ENCODE results near the gene ANAPC2. TPM values are rescaled to one million over a fixed set of nuclear protein-coding genes. Genes with fewer than 3 reads are reported as not detected.

The ANAPC2 gene
- total RNA-seq, 1 experiment from 2014 or later, result 49.4 TPM

DNA sequence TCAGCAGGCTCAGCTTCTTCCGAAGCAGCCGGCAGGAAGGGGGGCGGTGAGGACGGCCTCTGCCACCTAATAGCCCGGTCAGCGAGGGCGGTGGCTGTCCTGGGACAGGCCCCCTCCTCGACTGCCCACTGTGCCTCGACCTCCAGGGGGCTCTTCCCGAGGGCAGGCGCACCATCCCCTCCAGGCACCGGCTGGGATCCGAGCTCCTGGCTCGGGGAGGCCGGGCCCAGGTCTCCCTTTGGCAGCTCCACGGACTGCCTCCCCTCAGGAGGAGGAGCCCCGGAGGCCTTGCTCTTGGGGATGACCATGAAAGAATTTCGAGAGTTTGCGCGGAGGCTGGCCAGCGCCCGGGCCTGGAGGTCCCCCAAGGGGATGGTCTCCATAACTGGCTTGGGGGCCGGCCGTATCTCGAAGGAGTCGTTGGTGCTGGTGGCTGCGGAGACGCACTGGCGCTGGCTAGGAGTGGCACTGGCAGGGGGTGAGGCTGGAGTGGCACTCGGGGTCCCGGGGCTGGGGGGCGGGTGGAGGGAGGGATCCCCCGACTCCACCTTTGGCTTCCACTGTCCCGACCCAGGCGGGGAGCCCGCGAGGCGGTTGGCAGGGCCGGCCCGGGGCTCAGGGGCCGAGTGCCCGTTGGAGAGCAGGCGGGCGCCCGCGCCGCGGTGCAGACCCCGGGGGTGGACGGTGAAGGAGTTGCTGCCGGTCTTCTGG, 11.2 kb upstream of the ANAPC2 start:
- Mint-ChIP-seq H3K36me3 (ENCODE audit: insufficient read depth, unreplicated experiment) (peaks cover 42% of the 10 kb centered on the region), H3K27ac (ENCODE audit: unreplicated experiment) (peak overlapping the region; percentile 73), H3K27me3 (ENCODE audit: unreplicated experiment) (no peaks in the 10 kb centered on the region), H3K4me1 (ENCODE audit: low read depth, unreplicated experiment) (peaks cover 28% of the 10 kb centered on the region), H3K9me3 (ENCODE audit: low read depth, unreplicated experiment) (no peaks in the 10 kb centered on the region), H3K4me3 (ENCODE audit: low read depth, unreplicated experiment) (peak overlapping the region; percentile 77)
- DNase-seq, result no peak
- intact Hi-C loops (cut with micrococcal nuclease; ENCODE audit: unreplicated experiment), result no loop called here
- TF ChIP-seq, protein P1, sequence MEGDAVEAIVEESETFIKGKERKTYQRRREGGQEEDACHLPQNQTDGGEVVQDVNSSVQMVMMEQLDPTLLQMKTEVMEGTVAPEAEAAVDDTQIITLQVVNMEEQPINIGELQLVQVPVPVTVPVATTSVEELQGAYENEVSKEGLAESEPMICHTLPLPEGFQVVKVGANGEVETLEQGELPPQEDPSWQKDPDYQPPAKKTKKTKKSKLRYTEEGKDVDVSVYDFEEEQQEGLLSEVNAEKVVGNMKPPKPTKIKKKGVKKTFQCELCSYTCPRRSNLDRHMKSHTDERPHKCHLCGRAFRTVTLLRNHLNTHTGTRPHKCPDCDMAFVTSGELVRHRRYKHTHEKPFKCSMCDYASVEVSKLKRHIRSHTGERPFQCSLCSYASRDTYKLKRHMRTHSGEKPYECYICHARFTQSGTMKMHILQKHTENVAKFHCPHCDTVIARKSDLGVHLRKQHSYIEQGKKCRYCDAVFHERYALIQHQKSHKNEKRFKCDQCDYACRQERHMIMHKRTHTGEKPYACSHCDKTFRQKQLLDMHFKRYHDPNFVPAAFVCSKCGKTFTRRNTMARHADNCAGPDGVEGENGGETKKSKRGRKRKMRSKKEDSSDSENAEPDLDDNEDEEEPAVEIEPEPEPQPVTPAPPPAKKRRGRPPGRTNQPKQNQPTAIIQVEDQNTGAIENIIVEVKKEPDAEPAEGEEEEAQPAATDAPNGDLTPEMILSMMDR (IDR thresholded peaks at IDR 0.05; ENCODE audit: unreplicated experiment), result no peak
- no TSS peak for BruUV-seq (replicated peaks)
- CTCF ChIA-PET, result interaction anchor here (0.6 to 1.4 kb wide), 3 partner anchors 10 to 52 kb away, joined by 3 to 5 read pairs (median 4); no protein-coding TSS in a partner anchor

DNA sequence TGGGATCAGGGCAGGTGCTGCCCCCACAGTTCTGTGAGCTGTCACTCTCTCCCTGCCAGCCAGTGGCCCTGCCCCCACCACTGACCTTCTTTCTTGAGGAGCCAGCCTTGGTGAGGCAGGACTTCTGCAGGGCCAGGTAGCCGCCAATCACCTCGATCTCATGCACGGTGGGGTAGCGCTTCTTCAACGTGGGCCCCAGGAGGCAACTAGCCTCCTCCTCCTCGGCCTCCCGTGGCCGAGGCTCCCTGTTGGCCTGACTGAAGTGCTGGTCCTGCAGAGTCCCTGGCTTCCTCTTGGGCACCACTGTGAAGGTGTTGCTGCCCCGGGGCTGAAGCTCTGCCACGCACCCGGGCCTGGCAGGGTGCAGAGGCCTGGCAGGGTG, 10.5 kb upstream of the ANAPC2 start:
- H3K27ac Mint-ChIP-seq (ENCODE audit: unreplicated experiment), result no peak overlapping the region
- intact Hi-C loops (cut with micrococcal nuclease; ENCODE audit: unreplicated experiment), result no loop called here
- no peaks in the 10 kb centered on the region for H3K27me3 Mint-ChIP-seq (ENCODE audit: unreplicated experiment)
- peaks cover 28% of the 10 kb centered on the region for H3K4me1 Mint-ChIP-seq (ENCODE audit: low read depth, unreplicated experiment)
- TF ChIP-seq, protein P1 (IDR thresholded peaks at IDR 0.05; ENCODE audit: unreplicated experiment), result no peak
- H3K36me3 Mint-ChIP-seq (ENCODE audit: insufficient read depth, unreplicated experiment), result peaks cover 39% of the 10 kb centered on the region
- no peak for DNase-seq
- TSS peak; percentile 19 for BruUV-seq (replicated peaks)
- H3K4me3 Mint-ChIP-seq (ENCODE audit: low read depth, unreplicated experiment), result peak overlapping the region; percentile 77
- no peaks in the 10 kb centered on the region for H3K9me3 Mint-ChIP-seq (ENCODE audit: low read depth, unreplicated experiment)
- CTCF ChIA-PET, result interaction anchor here (0.6 to 1.4 kb wide), 2 partner anchors 9 to 28 kb away, joined by 3 to 5 read pairs; no protein-coding TSS in a partner anchor

DNA sequence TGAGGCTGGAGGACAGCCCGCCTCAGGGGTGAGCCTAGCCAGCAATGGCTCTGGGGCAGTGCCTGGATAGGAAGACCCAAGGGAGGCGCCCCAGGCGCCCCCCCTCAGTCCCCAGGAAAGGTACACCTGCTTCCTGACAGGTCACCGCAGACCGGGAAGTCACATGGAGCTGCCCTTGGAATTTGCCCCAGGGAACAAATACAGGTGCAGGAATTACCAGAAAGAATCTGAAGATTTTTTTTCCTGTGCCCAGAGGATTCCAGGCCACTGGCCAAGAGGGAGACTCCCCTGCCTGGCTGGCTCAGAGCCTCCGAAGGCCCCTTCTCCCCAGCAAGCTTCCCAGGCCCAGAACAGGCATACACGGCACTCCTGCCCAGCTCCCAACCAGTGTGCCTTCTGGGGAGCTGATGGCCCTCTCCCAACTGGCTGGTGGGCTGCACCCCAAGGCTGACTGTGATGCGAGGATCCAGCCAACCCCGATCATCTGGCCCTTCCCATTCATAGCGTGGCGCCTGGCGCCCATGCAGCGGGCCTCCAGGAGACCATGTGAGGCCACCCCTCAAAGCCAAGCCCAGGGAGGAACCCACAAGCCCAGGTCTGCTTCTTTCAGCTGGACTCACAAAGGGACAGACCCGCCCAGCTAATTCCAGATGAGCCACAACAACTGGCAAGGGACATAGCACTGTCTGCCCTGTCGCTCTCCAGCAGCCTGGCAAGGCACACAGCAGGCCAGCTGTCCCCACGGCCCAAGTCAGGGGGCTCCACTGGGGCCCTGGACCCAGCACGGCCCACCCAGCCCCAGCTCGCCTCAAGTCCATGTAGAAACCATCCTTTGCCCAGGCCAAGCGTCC, 9.9 kb upstream of the ANAPC2 start:
- TF ChIP-seq, protein P1 (IDR thresholded peaks at IDR 0.05; ENCODE audit: unreplicated experiment), result no peak
- CTCF ChIA-PET, result interaction anchor here (1.4 kb wide), 1 partner anchor 9 kb away, joined by 5 read pairs; no protein-coding TSS in a partner anchor
- BruUV-seq (replicated peaks), result no TSS peak
- peak; percentile 28 for DNase-seq
- intact Hi-C loops (cut with micrococcal nuclease; ENCODE audit: unreplicated experiment), result no loop called here
- Mint-ChIP-seq H3K36me3 (ENCODE audit: insufficient read depth, unreplicated experiment) (peaks cover 44% of the 10 kb centered on the region), H3K27me3 (ENCODE audit: unreplicated experiment) (no peaks in the 10 kb centered on the region), H3K4me3 (ENCODE audit: low read depth, unreplicated experiment) (peak overlapping the region; percentile 77), H3K27ac (ENCODE audit: unreplicated experiment) (no peak overlapping the region), H3K9me3 (ENCODE audit: low read depth, unreplicated experiment) (no peaks in the 10 kb centered on the region), H3K4me1 (ENCODE audit: low read depth, unreplicated experiment) (peaks cover 28% of the 10 kb centered on the region)

DNA sequence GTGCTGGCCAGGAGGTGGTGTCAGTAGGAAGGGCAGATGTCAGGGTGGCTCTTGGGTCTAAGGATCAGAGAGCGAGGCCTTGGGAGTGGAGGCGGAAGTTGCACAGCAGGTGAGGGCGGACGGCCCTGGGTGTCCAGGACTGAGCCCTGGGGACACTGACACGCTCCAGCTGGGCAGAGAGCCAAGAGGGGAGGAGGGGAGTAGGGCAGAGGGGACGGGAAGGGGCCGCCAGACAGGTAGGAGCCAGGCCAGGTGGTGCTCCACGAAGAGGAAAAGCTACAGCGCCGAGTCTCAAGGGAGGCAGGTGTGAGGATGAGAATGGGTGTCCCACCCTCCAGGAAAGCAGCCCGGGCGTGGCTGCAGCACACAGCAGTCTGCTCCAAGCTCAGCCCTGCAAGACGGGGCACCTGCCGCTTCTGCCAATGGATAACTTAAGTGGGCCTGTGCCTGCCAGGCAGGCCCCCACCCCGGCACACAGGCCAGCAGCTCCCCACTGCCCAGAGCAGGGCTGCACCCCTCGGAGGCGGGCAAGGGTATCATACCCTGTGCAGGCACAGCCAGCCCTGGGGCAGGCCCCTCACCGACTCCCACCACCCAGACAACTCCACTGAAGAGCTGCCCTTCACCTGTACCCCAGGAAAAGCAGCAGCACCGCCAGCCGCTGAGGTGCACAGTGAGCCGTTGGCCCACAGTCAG, 7.3 kb upstream of the ANAPC2 start:
- H3K9me3 Mint-ChIP-seq (ENCODE audit: low read depth, unreplicated experiment), result no peaks in the 10 kb centered on the region
- TF ChIP-seq, protein P1 (IDR thresholded peaks at IDR 0.05; ENCODE audit: unreplicated experiment), result no peak
- intact Hi-C loops (cut with micrococcal nuclease; ENCODE audit: unreplicated experiment), result no loop called here
- peak overlapping the region; percentile 60 for H3K4me3 Mint-ChIP-seq (ENCODE audit: low read depth, unreplicated experiment)
- no peaks in the 10 kb centered on the region for H3K27me3 Mint-ChIP-seq (ENCODE audit: unreplicated experiment)
- CTCF ChIA-PET, result interaction anchor here (0.8 to 1.0 kb wide), 2 partner anchors 19 to 28 kb away, joined by 3 to 7 read pairs; no protein-coding TSS in a partner anchor
- peak; percentile 52 for DNase-seq
- H3K36me3 Mint-ChIP-seq (ENCODE audit: insufficient read depth, unreplicated experiment), result peaks cover 41% of the 10 kb centered on the region
- no TSS peak for BruUV-seq (replicated peaks)
- peaks cover 35% of the 10 kb centered on the region for H3K4me1 Mint-ChIP-seq (ENCODE audit: low read depth, unreplicated experiment)
- H3K27ac Mint-ChIP-seq (ENCODE audit: unreplicated experiment), result no peak overlapping the region

Data from Calu3 (cell line).